ENCODE results near the gene ITPR2.
A peak's percentile ranks its signal among the peaks of the same experiment; 100 is the strongest.

The ITPR2 gene

GRCh38 chr12:26832822-26833742 is at the start of gene ITPR2:
TSS of gene ITPR2 (minus strand) at chr12:26833194. CDS start at chr12:26832781, 413 bp downstream.
- peak; percentile 89 for DNase-seq

- DNase-seq: no peak
These were observed 47.6 kb upstream of the ITPR2 start for GRCh38 chr12:26880625-26881024.

GRCh38 chr12:26878661-26879119 is 45.7 kb upstream of the ITPR2 start:
- DNase-seq: peak; percentile 92

- no peak for DNase-seq
These were observed 41.7 kb upstream of the ITPR2 start for GRCh38 chr12:26874501-26875296.

DNA sequence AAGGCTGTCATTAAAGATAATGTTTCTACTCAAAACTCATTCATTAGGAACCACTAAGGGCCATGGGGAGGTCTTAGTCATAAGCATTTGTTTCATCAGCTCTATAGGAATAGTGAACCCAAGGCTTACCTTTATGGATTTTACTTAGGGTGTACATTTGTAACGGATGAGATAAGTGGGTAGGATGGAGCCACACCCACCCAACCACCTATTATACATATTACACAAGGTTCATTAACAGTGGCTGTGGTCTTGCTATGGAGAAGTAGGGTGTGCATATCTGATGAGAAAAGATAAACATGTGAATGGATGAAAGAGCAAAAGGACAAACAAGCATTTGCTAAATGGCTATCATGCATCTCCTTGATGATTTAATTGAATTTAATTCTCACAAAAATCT is 39.6 kb upstream of the ITPR2 start:
- peak; percentile 91 for DNase-seq

- peak; percentile 30 for DNase-seq
These were observed 39.0 kb upstream of the ITPR2 start for GRCh38 chr12:26871985-26872384.

- DNase-seq: peak; percentile 63
These were observed 37.8 kb upstream of the ITPR2 start for GRCh38 chr12:26870491-26871419.

DNA sequence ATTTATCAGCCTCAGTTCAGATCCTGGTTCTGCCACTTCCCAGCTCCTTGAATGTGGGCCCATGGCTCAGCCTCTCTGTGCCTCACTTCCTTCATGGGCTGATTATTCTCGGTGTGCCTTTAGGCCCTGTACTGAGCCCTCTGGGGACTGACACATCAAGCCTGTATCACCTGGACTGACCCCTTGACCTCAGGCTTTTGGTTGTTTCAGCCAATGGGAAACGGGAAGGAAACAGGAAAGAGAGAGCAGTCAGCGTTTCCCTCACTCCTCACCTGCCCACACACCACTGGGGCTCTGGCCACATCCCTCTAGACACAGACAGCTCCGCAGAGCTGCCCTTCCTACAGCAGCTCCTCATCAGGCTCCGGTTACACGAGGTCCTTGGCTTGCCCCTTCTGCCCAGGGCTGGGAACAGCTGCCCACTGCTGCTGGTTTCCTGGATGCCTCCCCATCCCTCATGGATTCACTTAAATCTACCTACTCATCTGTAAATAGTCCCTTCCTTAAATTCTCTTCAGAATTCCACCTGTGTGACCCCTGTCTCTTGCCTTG is 37.0 kb upstream of the ITPR2 start:
- peak; percentile 17 for DNase-seq

- no peak for DNase-seq
These were observed 36.1 kb upstream of the ITPR2 start for GRCh38 chr12:26869104-26869494.

DNA sequence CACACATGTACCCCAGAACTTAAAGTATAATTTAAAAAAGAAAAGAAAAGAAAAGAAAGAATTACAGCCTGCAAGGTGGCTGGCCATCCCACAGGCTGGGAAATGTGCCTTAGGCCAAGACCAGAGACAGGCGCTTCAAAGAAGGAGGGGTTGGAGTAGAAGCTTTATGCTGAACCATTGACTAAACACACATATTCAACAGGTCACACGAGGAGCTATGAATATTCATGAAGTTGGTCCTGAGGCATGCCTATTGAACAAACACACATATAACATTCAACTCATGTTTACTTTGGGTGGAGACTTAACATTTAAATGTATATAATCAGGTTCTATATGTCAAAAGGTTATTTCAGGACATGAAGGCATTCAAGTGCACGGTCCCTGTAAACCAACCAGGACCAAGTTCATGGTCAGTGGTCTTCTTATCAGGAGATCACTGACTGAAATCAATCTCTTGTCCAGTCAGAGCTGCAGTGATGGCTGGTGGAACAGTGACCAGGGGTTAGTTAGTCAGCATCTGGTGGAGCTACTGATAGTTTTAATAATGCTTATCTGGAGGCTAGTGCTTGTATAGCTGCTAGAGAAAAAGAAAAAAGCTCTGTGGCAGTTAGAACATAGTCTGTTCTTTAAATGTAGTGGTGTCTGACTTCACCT is 35.6 kb upstream of the ITPR2 start:
- peak; percentile 34 for DNase-seq

GRCh38 chr12:26867080-26867479 is 34.1 kb upstream of the ITPR2 start:
- DNase-seq: no peak

DNA sequence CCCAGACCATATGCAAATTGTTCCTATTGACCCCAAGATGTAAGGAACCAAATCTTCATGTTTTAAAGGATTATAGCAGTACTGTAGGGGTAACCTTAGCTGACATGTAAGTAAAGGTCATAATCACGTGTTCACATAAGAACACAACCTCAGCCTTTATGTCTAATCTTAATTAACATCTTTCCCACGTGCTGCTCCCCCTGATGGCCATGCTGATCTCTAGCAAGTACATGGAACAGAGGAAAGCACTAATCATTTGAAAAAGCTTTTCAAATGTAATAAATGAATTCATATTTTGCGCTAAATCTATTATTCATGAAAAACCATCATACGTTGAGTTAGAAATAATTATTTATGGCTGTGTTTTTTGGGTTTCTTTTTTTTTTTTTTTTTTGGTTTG is 30.5 kb upstream of the ITPR2 start:
- peak; percentile 33 for DNase-seq

- peak; percentile 5 for DNase-seq
These were observed 29.8 kb upstream of the ITPR2 start for GRCh38 chr12:26862787-26863186.

GRCh38 chr12:26861690-26862089 is 28.7 kb upstream of the ITPR2 start:
- DNase-seq: no peak

DNA sequence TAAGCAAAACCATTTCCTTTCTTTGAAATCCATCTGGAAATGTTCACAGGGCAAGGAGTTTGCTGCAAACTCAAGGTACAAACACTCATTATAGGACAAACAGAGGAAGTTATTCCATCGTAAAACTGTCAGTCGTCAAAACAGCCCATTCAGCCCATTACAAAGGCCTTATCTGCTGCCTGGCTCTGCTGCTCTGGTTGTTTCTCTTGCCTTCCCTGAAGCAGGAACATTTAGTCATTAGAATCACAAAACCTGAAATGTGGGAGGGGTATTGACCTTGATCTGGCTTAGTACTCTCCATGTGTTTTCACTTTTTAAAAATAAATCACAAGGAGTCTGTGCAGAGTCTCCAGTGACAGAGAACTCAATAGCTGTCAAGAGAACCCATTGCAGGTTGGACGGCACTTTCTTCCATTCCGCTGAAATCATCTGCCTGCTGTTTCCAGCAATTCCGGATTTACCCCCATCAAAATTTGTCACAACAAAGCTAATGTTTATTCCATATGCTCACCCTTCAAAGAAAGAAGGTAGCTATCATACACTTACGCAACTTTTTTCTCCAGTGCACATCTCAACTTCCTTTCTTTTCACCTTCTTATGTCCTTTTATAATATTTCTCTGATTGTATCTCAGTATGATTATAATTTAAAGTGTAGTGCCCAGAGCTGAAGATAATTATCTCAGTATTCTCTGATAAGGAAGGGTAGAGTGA is 24.6 kb upstream of the ITPR2 start:
- peak; percentile 69 for DNase-seq

- peak; percentile 4 for DNase-seq
These were observed 22.3 kb upstream of the ITPR2 start for GRCh38 chr12:26855337-26855736.

- DNase-seq: no peak
These were observed 21.0 kb upstream of the ITPR2 start for GRCh38 chr12:26854031-26854390.

DNA sequence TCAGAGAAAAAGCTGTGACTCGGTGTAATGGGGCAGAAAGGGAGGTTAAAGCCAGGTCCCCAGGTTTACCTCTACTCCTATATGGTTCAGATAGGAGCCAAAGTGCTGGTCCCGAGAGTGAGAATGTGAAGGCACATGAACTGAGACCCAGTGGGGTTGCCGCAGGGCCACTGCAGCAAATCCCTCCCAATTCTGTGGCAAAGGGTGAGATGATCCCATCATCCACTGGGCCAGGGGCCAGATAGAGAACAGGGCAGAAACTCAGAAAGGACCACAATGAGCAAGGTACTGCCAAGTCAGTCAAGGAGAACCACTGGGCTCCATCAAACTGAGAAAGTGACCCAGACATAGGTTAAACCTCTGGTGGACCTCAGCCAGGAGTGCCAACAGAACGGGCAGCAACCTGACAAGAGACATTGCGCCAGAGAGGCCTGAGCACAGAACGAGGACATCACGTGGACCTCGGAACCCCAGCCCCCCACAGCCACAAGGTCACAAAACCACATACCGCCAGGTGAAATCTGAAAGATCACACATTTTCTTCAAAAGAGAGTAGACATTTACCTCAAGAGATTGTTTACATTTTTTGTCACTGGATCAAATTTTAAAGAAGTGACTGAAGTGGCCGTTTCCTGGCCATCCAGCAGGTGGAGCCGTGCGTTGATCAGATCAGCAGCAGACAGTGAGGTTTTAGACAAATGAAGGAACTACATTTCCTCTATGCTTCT is 20.5 kb upstream of the ITPR2 start:
- DNase-seq: peak; percentile 60

- DNase-seq: no peak
These were observed 18.2 kb upstream of the ITPR2 start for GRCh38 chr12:26851031-26851809.
